DMS53 (cell line): ENCODE measurements around the gene ZAP70.
"Not testable (repeated sequence)": the region's sequence is repeated elsewhere in the genome, so short reads cannot be mapped to it uniquely, and the experiment has no call there.

Experiments used
- DNase-seq: peaks from one replicate; lab custom pipeline; 2025; lab: John Stamatoyannopoulos, UW

Gene ZAP70

DNA sequence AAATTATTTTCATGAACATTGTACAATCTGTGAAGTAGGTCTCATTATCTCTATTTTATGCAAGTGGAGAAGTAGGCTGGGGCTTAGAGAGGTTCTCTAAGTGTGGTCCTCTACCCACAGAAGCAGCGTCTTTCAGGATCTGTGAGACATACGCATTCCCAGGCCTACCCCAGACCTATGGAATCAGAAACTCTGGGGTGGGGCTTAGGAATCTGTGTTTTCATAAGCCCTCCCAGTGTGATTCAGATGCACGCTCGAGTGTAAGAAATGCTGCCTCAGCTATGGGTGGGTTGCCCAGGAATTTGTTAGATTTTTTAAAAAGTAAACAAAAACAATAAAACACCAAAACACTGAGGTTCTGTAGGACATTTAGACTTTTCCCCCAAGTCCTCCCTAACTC, 14.8 kb upstream of the ZAP70 start:
- no peak for DNase-seq

DNA sequence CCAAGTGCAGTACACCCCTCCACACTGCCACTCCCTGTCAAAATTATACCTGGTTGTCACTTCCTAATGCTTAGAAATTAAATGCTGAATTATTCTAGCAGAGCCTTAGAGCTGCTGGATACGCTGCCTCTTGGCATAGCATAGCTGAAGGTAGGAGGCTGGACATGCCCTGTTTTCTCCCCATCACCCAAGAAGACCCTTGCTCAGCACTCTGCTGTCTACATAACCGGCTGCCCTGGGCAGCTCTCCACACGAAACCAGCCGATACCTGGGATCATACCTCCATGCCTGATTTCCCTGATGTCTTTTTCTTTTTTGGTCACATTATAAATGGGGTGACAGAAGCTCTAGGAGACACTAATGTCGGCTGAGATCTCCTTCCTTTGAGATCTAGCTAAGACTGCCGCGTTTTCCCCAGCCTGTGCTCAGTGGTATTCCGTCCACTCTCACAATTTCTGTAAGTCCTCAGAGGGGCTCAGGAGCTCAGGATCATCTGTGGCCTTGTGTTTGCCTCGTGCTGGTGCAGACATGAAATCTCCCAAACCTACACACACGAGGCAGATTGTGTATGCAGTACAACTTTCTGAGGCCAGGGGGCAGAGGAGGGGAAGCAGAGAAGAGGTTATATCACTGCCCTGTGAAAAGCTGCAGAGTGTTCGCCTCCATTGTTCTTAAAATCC, 13.5 kb upstream of the ZAP70 start:
- peak; percentile 87 for DNase-seq

DNA sequence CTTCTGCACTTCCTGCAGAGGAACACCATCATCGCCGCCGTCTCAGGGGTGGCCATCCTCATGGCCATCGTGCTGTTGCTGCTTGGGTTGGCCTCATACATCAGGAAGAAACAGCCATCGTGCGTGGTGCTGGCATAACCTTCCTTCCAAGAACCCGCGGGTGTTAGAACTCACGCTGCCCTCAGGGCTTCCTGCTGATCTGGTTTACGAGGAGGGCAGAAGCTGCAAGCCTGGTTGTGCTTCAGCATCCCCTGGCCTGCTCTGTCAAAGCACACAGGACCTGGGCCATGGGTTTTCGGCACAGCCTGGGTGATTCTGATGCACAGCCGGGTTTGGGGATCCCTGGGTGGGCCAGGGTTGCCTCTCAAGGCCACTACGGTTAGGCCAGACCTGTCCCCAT, 12.2 kb upstream of the ZAP70 start:
- no peak for DNase-seq

DNA sequence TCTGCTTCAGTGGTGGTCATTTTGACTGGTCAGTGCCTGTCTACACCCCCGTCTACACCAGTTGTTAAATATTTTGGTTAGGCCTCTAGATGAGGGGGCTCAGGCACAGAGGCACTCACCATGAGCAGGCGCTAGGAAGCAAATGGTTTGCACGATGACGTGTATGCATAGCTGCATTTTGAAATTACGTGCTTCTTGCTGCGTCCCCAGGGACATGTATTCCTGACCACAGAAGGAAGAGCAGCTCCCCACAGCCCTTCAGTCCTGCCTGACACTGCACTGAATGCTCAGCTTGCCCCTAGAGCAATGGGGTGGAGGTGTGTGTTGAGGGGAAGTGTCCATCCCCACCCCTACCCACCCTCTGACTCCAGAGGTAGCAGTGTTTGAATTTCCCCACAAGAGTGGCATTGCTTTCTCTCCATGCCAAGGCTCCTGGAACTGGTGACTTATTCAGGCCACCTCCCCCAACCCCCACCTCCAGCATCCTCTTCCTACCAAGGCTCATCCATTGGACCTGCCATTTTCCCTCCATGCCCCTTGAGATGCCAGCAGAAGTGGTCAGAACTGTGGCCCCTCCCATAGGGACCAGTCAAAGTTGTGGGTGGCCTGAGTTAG, 11.4 kb upstream of the ZAP70 start:
- no peak for DNase-seq

DNA sequence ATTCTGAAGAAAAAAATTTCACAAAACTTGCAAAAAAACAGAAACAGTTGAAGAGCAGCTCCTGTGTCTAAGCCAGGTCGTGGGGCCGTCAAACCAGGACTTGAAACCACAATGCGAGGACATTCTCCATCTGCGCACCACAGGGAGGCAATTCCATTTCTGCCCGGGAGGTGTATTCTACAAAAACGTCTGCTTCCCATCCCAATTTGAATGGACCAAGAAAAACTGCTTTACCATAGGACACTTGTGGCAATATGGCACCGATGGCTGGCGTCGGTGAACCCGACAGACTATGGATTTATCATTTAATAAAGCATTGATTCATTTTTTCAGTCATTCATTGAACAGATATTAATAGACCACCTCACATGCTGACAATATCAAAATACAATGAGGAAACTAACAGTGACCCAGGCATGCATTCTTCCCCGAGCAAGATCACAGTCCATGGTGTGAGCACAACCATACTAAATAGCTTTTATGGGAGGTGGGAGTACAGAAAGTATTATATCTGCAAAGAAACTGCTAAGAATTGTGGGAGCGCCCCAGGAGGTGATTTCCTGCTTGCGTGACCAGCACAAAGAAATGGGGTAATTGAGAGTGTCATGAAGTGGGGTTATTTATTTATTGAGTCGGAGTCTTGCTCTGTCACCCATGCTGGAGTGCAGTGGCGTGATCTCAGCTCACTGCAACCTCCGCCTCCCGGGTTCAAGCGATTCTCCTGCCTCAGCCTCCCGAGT, 10.5 kb upstream of the ZAP70 start:
- no peak for DNase-seq

DNA sequence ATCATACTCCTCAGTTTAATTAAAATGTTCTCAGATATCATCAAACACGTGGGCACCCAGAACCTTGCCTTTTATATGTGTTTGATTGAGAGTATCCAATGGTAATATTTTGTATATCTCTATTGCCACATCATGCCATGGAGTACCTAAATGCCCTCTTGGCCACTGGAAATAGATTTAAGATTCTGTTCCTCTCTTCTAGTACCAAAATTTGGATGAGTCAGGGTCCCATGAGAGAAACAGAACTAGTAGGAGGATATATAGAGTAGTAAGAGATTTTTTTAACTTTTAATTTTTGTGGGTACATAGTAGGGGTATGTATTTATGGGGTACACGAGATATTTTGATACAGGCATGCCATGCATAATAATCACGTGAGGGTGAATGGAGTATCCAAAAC, 9.6 kb upstream of the ZAP70 start:
- no peak for DNase-seq

DNA sequence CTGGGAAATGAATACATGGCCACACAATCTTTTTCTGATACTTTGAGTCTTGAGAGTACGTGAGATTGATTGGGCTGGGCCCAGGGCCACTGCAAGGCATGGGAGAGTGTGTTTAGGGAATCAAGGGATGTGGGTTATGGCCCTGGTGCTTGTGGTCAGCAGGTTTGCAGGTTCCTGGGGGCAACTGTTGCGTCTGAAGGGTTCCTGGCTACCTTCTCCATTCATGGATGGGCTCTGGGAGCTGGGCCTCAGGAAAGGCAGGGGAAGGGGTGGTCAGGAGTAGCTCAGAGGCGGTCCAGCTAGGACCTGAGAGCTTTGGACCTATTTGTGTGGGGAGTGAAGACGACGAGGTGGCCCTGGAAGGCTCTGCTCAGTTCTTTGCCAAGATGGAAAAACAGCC, 8.4 kb upstream of the ZAP70 start:
- no peak for DNase-seq

DNA sequence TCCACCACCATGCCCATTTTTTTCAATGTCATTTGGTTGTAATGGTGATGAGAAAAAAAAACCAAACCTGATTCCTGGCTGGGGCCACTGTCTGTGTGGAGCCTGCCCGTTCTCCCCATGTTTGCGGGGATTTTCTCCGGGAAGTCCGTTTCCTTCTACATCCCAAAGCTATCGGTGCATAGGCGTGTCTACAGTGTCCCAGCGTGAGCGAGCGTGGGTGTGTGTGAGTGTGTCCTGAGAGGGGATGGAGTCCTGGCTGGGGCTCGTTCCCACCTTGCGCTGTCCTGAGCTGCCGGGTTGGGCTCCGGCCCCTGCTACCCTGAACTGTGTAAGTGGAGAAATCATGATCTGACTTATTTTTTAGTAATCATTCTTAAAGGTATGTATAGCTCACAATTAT, 7.3 kb upstream of the ZAP70 start:
- DNase-seq, result no peak

DNA sequence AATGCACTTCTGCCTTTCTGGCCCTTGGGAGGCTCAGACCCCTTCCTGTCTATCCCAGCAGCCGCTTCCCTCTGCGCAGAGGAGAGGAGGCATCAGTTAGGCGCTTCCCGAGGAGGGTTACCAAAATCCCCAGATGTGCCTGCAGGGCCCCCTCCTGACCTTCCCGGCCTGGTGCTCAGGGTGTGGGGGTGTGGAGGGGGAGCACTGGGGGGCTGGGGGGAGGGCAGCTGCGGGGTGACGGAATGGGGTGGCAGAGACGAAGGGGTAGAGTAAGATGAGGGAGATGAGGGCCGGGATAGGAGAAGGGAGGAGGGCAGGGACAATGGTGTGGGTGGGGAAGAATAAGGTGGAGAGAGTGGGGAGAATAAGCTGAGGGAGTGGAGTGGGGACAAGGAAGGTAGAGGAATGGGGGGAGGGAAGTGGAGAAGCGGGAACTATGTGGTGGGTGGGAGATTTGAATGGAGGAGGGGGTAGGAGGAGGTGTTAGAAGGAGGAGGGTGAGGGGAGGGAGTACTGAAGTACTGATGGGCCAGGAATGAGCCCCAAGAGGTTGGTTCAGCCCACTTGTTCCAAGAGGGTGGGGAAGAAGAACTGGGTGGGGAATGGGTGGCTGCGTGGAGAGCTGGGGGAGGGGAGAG, 6.5 kb upstream of the ZAP70 start:
- DNase-seq, result no peak

DNA sequence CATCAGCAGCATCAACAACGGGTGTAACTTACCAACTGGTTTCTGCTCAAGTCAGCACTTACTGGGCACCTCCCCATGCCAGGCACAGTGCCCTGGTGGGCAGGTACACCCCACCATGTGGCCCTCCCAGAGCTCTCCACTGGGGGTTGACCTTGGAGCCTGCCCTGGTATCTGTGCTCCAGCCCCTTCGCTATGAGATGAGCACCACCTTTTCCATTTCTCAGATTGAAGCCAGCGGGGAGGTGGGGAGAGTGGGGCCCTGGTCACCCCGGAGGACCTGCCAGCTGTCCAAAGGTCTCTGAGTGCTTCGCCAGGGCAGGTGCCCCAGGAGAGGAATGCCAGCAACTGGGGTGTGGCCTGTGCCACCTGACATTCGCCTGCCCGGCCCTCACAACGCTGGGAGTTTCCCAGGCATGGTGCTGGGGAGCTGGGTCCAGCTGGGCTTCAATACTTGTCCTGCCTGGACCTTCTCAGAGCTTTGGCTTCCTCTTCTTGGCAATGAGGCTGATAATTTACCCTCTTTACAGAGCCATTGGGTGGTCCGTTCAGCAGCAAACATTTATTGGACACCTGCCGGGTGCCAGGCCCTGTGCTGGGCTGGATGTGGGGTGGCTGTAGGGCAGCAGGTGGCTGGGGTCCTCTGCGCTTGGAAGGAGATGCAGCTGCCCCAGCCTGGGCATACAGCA, 5.9 kb upstream of the ZAP70 start:
- DNase-seq, result no peak

DNA sequence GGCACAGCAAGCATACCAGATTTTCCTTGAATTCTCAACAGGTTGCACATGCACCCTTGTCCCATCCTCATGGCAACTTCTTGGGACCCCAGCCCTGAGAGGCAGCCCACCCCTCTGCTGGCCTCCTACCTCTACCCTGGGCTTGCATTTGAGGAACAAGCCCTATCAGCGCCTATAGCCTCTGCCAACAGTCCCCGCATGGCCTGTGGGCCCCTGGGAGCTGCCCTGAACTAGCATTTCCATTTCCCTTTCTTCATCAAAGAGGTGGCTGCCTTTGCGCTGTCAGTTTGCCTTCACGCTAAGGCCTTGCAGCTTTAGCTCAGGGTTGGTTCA, 5.4 kb upstream of the ZAP70 start:
- no peak for DNase-seq

DNA sequence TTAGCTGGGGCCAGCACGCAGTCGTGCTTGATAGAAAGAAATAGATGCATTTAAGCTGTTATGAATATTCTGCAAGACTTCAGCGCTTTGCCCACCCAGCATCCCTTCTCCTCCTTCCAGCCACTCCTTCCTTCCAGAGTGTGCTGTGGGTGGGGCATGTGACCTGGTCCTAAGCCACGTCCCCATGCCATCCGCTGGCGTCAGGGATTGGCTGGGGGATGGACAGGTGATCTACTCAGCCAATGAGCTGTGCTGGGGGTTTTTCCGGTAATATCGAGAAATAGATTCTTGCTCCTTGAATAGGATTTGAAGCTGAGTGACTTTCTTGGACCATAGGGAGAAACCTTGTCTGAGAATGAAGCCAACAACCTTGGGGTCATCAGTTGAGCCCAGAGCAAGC, 4.8 kb upstream of the ZAP70 start:
- peak; percentile 36 for DNase-seq

DNA sequence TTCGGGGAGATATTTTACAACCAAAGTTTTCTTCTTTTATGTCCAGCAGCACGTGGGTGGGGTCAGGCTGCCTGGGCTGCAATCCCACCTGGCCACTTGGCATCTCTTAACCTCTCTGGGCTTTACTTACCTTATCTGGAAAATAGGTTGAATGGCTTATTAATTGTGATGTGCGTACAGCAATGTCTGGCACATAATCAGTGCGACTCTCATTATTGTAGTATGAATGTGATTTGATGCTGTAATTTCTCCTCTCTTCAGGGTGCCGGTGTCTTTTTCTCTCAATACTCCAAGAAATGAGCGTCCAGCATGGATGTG, 2.0 kb upstream of the ZAP70 start:
- no peak for DNase-seq

DNA sequence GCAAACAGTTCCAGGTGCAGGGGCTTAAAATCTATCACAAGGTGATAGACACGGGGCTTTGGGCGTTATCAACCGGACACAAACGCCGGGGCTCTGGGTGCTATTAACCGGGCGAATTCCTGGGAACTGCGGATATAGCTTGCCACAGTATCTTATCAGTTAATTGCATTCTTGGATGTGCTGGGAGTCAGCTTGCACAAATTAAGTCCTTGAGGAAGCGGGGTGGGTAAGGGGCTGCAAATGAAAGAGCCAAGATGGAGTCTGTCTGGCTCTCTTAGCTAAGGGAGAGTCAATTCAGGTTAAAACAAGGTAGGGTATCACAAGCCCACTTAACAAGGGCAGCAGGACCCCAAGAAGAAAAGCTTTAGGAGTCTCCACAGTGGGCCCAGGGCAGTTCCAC, 1.2 kb upstream of the ZAP70 start:
- not testable (repeated sequence) for DNase-seq

DNA sequence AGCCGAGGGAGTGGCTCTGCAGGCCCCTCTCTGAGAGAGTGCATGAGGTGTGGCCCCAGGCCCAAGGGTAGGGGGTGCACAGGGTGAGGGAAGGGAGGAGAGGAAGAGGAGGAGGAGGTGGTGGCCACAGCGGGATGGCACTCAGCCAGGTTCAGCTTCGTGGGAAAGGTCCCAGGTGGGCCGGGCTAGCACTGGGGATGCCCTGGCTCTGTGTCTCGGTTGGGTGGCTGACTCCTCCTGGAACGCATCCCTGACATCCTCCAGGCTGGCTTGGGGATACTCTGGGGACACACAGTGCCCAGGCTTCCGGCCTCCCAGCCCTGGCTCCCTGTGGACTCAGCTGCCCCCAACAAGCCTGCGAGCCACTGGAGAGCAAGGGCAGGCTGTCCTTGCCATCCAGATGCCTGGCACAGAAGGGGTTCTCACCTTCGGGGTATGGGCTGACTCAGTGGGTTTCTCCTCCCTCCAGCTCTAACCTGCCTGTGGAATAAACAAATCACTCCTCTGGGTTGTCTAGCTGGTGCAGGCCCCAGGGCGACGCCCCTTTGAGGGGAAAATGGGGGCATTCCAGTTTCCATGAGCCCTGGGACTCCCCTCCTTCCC, 582 bp upstream of the ZAP70 start:
- no peak for DNase-seq

DNA sequence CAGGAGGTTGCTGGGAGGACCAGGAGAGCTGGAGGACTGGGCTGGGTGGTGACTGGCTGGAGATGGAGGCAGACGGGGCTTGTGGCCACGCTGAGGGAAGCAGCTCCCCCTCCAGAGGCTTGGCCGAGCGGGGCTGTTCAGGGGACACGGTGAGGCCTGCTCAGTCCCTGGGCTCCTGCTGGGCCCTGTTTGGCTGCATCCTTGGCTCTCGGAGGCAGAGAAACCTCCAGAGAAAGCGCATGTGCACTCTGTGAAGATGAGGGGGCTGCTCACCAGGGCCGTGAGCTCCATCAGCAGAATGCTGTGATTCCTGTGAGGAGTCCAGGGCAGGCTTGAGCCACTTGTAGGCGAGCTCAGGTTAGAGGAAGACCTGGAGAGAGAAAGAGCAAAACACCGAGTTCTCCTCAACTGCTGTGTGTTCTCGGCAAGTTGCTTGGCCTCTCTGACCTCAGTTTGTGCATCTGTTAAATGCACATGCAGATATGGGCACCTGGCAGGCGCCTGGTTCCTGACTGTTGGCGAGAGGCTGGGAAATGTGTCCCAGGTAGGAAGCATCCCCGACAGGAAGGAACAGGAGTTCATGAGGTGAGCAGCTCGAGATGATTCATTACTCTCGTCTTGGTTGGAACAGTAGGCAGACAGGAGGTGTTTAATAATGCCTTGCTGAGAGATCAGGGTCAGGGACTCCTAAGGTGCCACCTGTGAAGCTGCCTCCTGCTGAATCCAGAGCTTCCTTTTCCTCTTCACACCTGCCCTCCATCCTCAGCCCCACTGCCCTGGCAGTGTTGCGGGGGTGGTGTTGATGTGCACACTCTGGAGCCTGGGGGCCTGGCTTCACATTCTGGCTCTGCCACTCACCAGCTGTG, 941 bp downstream of the ZAP70 start:
- DNase-seq, result no peak

DNA sequence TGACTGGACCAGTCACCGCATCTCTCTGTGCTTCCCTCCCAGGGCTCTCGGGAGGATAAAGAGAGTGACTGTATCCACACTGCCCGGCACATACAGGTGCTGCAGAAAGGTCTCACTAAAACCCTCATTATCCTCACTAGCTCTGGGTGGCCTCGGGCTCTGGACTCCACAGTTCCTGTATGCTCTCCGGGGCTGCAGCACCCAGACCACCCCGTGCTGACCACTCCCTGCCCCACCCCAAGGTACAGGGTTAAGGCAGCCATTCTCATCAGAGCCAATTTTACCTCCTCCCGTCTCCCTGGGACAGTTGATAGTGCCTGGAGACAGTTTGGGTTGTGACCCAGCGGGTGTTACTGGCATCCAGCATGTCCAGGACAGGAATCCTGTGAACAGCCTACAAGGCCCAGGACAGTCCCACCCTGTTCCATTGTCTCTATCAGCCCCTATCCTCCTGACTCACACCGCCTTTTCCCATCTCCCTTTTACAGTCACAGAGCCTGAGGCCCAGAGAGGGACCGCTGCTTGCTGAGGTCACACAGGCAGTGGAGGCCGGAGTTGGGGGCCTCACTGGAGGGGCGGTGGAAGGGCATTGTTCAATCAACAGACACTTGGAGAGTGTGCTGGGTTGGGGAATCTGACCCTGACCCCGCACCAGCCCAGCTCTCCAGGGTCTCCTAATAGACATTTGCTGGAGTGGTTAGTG, 1.7 kb downstream of the ZAP70 start:
- no peak for DNase-seq

DNA sequence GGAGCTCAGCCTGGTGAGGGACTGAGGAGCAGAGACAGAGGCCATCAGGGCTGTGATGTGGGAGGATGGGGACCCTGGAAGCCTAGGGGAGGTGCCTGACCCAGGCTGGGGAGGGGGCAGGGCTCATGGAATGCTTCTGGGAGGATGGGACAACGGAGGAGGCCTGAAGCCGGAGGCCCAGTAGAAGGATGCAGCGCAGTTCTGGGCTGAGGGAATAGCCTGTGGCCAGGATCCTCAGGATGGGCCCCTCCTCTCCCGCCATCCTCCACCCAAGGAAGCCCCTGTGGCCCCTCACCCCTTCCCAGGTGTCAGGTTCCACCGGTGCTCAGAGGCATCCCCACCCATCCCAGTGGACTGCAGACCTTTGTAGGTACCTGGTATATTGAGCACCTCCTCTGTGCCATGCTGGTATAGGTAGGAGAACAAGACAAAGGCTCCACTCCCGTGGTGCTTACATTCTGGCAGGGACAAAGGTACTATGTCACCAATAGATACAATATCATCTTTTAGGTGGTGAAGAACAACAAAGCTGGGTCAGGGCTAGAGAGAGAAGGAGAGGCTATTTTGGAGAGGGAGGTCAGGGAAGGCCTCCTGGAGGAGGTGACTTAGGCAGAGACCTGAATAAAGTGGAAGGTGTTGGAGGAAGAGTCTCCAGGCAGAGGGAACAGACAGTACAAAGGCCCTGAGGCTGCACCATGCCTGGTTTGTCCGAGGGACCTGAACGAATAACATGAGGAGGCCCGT, 2.7 kb downstream of the ZAP70 start:
- no peak for DNase-seq

DNA sequence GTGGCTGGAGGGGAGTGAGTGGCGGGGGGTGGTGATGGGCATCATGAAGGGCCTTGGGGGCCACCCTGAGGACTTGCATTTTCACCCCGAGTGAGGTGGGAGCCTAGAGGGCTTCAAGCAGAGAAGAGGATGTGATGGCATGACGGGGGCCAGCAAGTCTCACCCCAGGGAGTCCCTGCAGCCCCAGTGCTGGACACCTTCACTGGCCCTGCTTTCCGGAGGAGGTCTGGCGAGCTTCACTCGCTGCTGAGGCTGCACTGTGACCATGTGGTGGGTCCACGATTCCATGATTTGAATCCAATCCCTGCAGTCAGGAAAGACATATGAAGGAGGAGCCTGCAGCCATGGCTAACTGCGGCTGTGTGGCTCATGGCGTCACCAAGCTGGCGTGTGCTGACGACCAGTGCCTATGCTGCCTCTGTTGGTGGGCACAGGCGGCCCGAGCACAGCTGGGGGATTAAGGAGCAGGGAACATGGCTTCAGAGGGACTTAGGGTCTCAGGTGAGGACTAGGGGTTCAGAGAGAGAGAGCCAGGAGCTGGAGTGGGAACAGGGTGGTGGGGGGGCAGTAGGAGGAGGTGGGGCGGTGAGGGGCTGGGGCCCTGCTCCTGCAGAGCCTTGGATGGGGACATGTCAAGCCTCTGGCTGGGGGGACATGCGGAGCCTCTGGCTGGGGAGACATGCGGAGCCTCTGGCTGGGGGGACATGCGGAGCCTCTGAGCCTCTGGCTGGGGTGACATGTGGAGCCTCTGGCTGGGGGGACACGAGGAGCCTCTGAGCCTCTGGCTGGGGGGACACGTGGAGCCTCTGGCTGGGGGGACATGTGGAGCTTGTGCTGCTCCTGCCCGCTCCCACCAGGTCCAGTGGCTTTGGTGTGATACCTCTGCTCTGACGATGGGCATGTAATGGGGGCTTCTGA, 3.6 kb downstream of the ZAP70 start:
- no peak for DNase-seq
